GM19099 (cell line): ENCODE data around the gene SLC37A3.

Experiments used
- POLR2A ChIP-seq: IDR thresholded peaks from 3 replicates; pipeline ENCODE4 v1.6.1; 2011; ENCODE audit warnings: low read depth; ENCODE audit not compliant: insufficient read length; ENCODE audit errors: extremely low read depth

SLC37A3 gene

GRCh38 chr7:140397784-140398750 lies at the start of gene SLC37A3:
Gene SLC37A3, minus strand, starts transcription at chr7:140398530. Its CDS starts 16,004 bp downstream, at chr7:140382526.
- peak; percentile 81 for TF ChIP-seq POLR2A

- TF ChIP-seq POLR2A: no peak
Observed at GRCh38 chr7:140447841-140448240, 49.5 kb upstream of the SLC37A3 start.

- TF ChIP-seq POLR2A: no peak
Observed at GRCh38 chr7:140446467-140446866, 48.1 kb upstream of the SLC37A3 start.

GRCh38 chr7:140441519-140441918 lies 43.2 kb upstream of the SLC37A3 start:
- no peak for TF ChIP-seq POLR2A

GRCh38 chr7:140440593-140440992 lies 42.3 kb upstream of the SLC37A3 start:
- no peak for TF ChIP-seq POLR2A

- TF ChIP-seq POLR2A: no peak
Observed at GRCh38 chr7:140439359-140439758, 41.0 kb upstream of the SLC37A3 start.

- no peak for TF ChIP-seq POLR2A
Observed at GRCh38 chr7:140435252-140435895, 37.0 kb upstream of the SLC37A3 start.

GRCh38 chr7:140433396-140433795 lies 35.1 kb upstream of the SLC37A3 start:
- TF ChIP-seq POLR2A: no peak

- TF ChIP-seq POLR2A: no peak
Observed at GRCh38 chr7:140426130-140426529, 27.8 kb upstream of the SLC37A3 start.

- no peak for TF ChIP-seq POLR2A
Observed at GRCh38 chr7:140425718-140426117, 27.4 kb upstream of the SLC37A3 start.

- TF ChIP-seq POLR2A: no peak
Observed at GRCh38 chr7:140423501-140423900, 25.2 kb upstream of the SLC37A3 start.

GRCh38 chr7:140421521-140421920 lies 23.2 kb upstream of the SLC37A3 start:
- no peak for TF ChIP-seq POLR2A

- no peak for TF ChIP-seq POLR2A
Observed at GRCh38 chr7:140418653-140419052, 20.3 kb upstream of the SLC37A3 start.

- no peak for TF ChIP-seq POLR2A
Observed at GRCh38 chr7:140417456-140418155, 19.3 kb upstream of the SLC37A3 start.

GRCh38 chr7:140416560-140416959 lies 18.2 kb upstream of the SLC37A3 start:
- TF ChIP-seq POLR2A: no peak
